ENCODE measurements around the gene STMND1.

The STMND1 gene

GRCh38 chr6:17167327-17167979 is 65.6 kb downstream of the STMND1 start:
- no peak for DNase-seq

GRCh38 chr6:17169291-17169690 is 67.4 kb downstream of the STMND1 start:
- no peak for DNase-seq

- no peak for DNase-seq
Observed at GRCh38 chr6:17169711-17170110, 67.9 kb downstream of the STMND1 start.

GRCh38 chr6:17172836-17173470 is 71.1 kb downstream of the STMND1 start:
- DNase-seq: no peak

GRCh38 chr6:17178326-17178725 is 76.5 kb downstream of the STMND1 start:
- DNase-seq: no peak

GRCh38 chr6:17178754-17179529 is 77.1 kb downstream of the STMND1 start:
- no peak for DNase-seq

GRCh38 chr6:17179530-17180073 is 77.8 kb downstream of the STMND1 start:
- no peak for DNase-seq

All from activated CD4-positive, alpha-beta T cell treated with anti-CD3 and anti-CD28 coated beads for 48 hours (primary cell).